HepG2 (cell line): ENCODE data around the gene DENND4B. TPM values are rescaled to one million over a fixed set of nuclear protein-coding genes. Genes with fewer than 3 reads are reported as not detected.
A peak's percentile ranks its signal among the peaks of the same experiment; 100 is the strongest.

Experiments used
- ARID2 ChIP-seq: sonication (generic); formaldehyde crosslinking; IDR thresholded peaks from 2 replicates; pipeline ENCODE4 v1.8.1; 2022; ENCODE audit warnings: mild to moderate bottlenecking, missing genetic modification reagents, borderline replicate concordance
- CHD4 ChIP-seq: fragments of 200-600 bp; sonication (generic); IDR thresholded peaks from 2 replicates; pipeline ENCODE4 v1.7.0; 2017; ENCODE audit warnings: mild to moderate bottlenecking, low read length, borderline replicate concordance
- HMG20A ChIP-seq: IDR thresholded peaks from 2 replicates; pipeline ENCODE4 v1.6.1; 2016; ENCODE audit warnings: borderline replicate concordance
- HNRNPUL1 ChIP-seq: fragments of 200-400 bp; formaldehyde crosslinking; IDR thresholded peaks from 2 replicates; pipeline ENCODE4 v1.6.1; 2017; ENCODE audit warnings: low read depth, mild to moderate bottlenecking, low read length, moderate library complexity
- HOXD1 ChIP-seq: sonication (generic); formaldehyde crosslinking; IDR thresholded peaks from 2 replicates; pipeline ENCODE4 v1.5.0; 2020; ENCODE audit warnings: missing genetic modification reagents
- KDM2A ChIP-seq: sonication (generic); formaldehyde crosslinking; IDR thresholded peaks from 2 replicates; pipeline ENCODE4 v1.4.0; 2020; ENCODE audit warnings: low read depth, missing genetic modification reagents, borderline replicate concordance
- KLF9 ChIP-seq: IDR thresholded peaks from 2 replicates; pipeline ENCODE4 v1.6.1; 2016; ENCODE audit warnings: low read depth
- NONO ChIP-seq, 2 experiments: fragments of 450-650 bp in 1 of 2; sonication (generic) in 1 of 2; formaldehyde crosslinking in 1 of 2; IDR thresholded peaks in 1 of 2; conservative IDR thresholded peaks in 1 of 2; 2 replicates each; pipeline versions ENCODE4 v1.6.1 to v1.8.0; 2017 to 2022; ENCODE audit warnings: mild to moderate bottlenecking in 1 of 2, missing genetic modification reagents in 1 of 2, moderate library complexity in 1 of 2
- POLR2G ChIP-seq: fragments of 200-400 bp; formaldehyde crosslinking; IDR thresholded peaks from 2 replicates; pipeline ENCODE4 v1.6.1; 2018; ENCODE audit warnings: mild to moderate bottlenecking, low read depth, low read length, moderate library complexity
- SMAD3 ChIP-seq: sonication (generic); formaldehyde crosslinking; IDR thresholded peaks from 2 replicates; pipeline ENCODE4 v1.4.0; 2020; ENCODE audit warnings: missing genetic modification reagents
- THAP9 ChIP-seq: sonication (generic); formaldehyde crosslinking; IDR thresholded peaks from 2 replicates; pipeline ENCODE4; 2020; ENCODE audit warnings: missing genetic modification reagents, mild to moderate bottlenecking, borderline replicate concordance
- TOPORS ChIP-seq: sonication (generic); formaldehyde crosslinking; IDR thresholded peaks from 2 replicates; pipeline ENCODE4 v1.8.0; 2023; ENCODE audit warnings: mild to moderate bottlenecking, missing genetic modification reagents
- ZBTB14 ChIP-seq: sonication (generic); formaldehyde crosslinking; IDR thresholded peaks from 2 replicates; pipeline ENCODE4 v1.4.0; 2020; ENCODE audit warnings: missing genetic modification reagents
- ZNF589 ChIP-seq: sonication (generic); formaldehyde crosslinking; conservative IDR thresholded peaks from 2 replicates; pipeline ENCODE4 v1.8.0; 2022; ENCODE audit warnings: mild to moderate bottlenecking, moderate library complexity, missing genetic modification reagents
- polyA plus RNA-seq, 8 experiments: library from polyadenylated mRNA; depleted of rRNA in 3 of 8; stranded (reverse) in 7 of 8; unstranded in 1 of 8; fragments of >200 nt; fragmentation: Illumina TruSeq in 4 of 8; extraction: Trizol in 4 of 8; gene quantifications; 2 replicates each; pipeline versions ENCODE4 v1.2.1 to v1.2.3, GENCODE V29; 2011 to 2016; ENCODE audit warnings: low read depth in 4 of 8, missing spikeins in 1 of 8, mixed read lengths in 1 of 8; ENCODE audit not compliant: insufficient read depth in 1 of 8
- total RNA-seq, 5 experiments: library from RNA; depleted of rRNA; stranded (reverse); fragments of >200 nt; fragmentation: Illumina TruSeq; extraction: Trizol; gene quantifications; 2 replicates each; pipeline ENCODE4 v1.2.3, GENCODE V29; 2016; ENCODE audit warnings: low read depth in 1 of 5
- TF ChIP-seq, protein P1 (sequence below): sonication (generic); formaldehyde crosslinking; conservative IDR thresholded peaks from 2 replicates; pipeline ENCODE4 v1.5.0; 2020; ENCODE audit warnings: missing genetic modification reagents
- TF ChIP-seq, protein P2 (sequence below): sonication (generic); formaldehyde crosslinking; IDR thresholded peaks from 2 replicates; pipeline ENCODE4 v1.5.1; 2020; ENCODE audit warnings: missing genetic modification reagents, mild to moderate bottlenecking, borderline replicate concordance
- TF ChIP-seq, protein P3 (sequence below): IDR thresholded peaks from 2 replicates; pipeline ENCODE4 v1.6.1; 2016; ENCODE audit warnings: missing genetic modification reagents, missing compliant biosample characterization
- TF ChIP-seq, protein P4 (sequence below): sonication (generic); formaldehyde crosslinking; IDR thresholded peaks from 2 replicates; pipeline ENCODE4 v1.5.0; 2020; ENCODE audit warnings: missing genetic modification reagents

DENND4B gene
- total and polyA plus RNA-seq, 2 of the 13 experiments (the other 11 are each of a cell fraction or from before 2014, with no cell fraction given) = 15.1 to 20.3 TPM

GRCh38 chr1:153946622-153947241 is at the start of gene DENND4B (continued):
- TF ChIP-seq, protein P1, sequence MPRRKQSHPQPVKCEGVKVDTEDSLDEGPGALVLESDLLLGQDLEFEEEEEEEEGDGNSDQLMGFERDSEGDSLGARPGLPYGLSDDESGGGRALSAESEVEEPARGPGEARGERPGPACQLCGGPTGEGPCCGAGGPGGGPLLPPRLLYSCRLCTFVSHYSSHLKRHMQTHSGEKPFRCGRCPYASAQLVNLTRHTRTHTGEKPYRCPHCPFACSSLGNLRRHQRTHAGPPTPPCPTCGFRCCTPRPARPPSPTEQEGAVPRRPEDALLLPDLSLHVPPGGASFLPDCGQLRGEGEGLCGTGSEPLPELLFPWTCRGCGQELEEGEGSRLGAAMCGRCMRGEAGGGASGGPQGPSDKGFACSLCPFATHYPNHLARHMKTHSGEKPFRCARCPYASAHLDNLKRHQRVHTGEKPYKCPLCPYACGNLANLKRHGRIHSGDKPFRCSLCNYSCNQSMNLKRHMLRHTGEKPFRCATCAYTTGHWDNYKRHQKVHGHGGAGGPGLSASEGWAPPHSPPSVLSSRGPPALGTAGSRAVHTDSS (CRISPR knock-in tag) = no peak
- no peak for TF ChIP-seq NONO (IDR thresholded peaks at IDR 0.05)
- peak; percentile 64 for TF ChIP-seq NONO (CRISPR knock-in tag; conservative IDR thresholded peaks at IDR 0.05)
- TF ChIP-seq, protein P2, sequence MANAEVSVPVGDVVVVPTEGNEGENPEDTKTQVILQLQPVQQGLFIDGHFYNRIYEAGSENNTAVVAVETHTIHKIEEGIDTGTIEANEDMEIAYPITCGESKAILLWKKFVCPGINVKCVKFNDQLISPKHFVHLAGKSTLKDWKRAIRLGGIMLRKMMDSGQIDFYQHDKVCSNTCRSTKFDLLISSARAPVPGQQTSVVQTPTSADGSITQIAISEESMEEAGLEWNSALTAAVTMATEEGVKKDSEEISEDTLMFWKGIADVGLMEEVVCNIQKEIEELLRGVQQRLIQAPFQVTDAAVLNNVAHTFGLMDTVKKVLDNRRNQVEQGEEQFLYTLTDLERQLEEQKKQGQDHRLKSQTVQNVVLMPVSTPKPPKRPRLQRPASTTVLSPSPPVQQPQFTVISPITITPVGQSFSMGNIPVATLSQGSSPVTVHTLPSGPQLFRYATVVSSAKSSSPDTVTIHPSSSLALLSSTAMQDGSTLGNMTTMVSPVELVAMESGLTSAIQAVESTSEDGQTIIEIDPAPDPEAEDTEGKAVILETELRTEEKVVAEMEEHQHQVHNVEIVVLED = peak; percentile 65; the same call in 1 of the 2 replicates
- TF ChIP-seq HOXD1 (CRISPR knock-in tag) = no peak
- TF ChIP-seq THAP9 (CRISPR knock-in tag) = 0 out of 2 replicates have a peak, but pooled peaks have one; percentile 21
- no peak; the same call in 1 of the 2 replicates for TF ChIP-seq ZBTB14 (CRISPR knock-in tag)
- peak; percentile 21; the same call in 1 of the 2 replicates for TF ChIP-seq TOPORS
- no peak for TF ChIP-seq CHD4
- TF ChIP-seq, protein P3, sequence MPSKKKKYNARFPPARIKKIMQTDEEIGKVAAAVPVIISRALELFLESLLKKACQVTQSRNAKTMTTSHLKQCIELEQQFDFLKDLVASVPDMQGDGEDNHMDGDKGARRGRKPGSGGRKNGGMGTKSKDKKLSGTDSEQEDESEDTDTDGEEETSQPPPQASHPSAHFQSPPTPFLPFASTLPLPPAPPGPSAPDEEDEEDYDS (CRISPR knock-in tag) = 0 out of 2 replicates have a peak, but pooled peaks have one; percentile 24
- TF ChIP-seq HNRNPUL1 = no peak
- no peak for TF ChIP-seq POLR2G
- TF ChIP-seq, protein P4, sequence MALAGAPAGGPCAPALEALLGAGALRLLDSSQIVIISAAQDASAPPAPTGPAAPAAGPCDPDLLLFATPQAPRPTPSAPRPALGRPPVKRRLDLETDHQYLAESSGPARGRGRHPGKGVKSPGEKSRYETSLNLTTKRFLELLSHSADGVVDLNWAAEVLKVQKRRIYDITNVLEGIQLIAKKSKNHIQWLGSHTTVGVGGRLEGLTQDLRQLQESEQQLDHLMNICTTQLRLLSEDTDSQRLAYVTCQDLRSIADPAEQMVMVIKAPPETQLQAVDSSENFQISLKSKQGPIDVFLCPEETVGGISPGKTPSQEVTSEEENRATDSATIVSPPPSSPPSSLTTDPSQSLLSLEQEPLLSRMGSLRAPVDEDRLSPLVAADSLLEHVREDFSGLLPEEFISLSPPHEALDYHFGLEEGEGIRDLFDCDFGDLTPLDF (CRISPR knock-in tag) = no peak
- no peak for TF ChIP-seq ARID2 (CRISPR knock-in tag)
- TF ChIP-seq KDM2A (CRISPR knock-in tag) = peak; percentile 92
- TF ChIP-seq KLF9 (CRISPR knock-in tag) = no peak
- peak; percentile 29; the same call in 1 of the 2 replicates for TF ChIP-seq HMG20A (CRISPR knock-in tag)
- TF ChIP-seq SMAD3 (CRISPR knock-in tag) = peak; percentile 53; the same call in 1 of the 2 replicates
- TF ChIP-seq ZNF589 = no peak
